Measurements from ENCODE around the gene TMIE. TPM values are rescaled to one million over a fixed set of nuclear protein-coding genes. Genes with fewer than 3 reads are reported as not detected.
A peak's percentile ranks its signal among the peaks of the same experiment; 100 is the strongest.

The TMIE gene
- total RNA-seq, 1 experiment from 2014 or later, result not detected

DNA sequence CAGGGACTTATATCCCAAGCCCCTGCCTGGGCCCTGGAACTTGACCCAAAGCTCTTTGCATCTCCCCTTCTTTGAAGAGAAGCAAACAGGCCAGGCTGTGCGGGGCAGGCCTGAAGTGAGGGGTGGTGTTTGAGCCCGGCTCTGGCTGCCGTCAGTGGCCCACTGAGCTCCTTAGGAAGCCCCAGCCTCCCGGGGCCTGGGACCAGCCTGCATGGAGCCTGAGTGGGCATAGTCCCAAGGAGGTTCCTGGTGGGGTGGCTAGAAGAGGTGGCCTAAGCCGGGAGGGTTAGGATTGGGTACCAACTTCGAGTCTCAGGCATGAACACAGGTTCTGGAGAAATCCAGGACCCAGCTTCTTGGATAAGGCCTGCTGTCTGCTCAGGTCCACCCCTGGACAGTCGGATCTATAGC is 6.4 kb downstream of the TMIE start:
- Histone ChIP-seq H3K9me3 (no peaks in the 10 kb centered on the region), H3K36me3 (ENCODE audit: control insufficient read depth, insufficient read depth, low read length) (no peaks in the 10 kb centered on the region), H3K4me1 (peaks cover 10% of the 10 kb centered on the region), H3K4me3 (ENCODE audit: low read depth, low read length) (no peak overlapping the region), H3K27me3 (replicated peaks; ENCODE audit: control insufficient read depth, insufficient read depth, low read length) (no peaks in the 10 kb centered on the region)
- BruUV-seq (replicated peaks), result no TSS peak
- no peaks in the 10 kb centered on the region for H3K27me3 Mint-ChIP-seq (ENCODE audit: insufficient read depth, unreplicated experiment)
- CTCF ChIA-PET, result interaction anchor here (1.8 to 4.4 kb wide), 2 partner anchors 26 to 188 kb away, joined by 4 to 19 read pairs; no protein-coding TSS in a partner anchor
- POLR2A ChIA-PET, result interaction anchor here (0.5 kb wide), 1 partner anchor 269 kb away, joined by 4 read pairs; no protein-coding TSS in a partner anchor
- H3K36me3 Mint-ChIP-seq (ENCODE audit: insufficient read depth, unreplicated experiment), result no peaks in the 10 kb centered on the region
- no peak overlapping the region for H3K4me3 Mint-ChIP-seq (ENCODE audit: unreplicated experiment)
- H3K4me1 Mint-ChIP-seq (ENCODE audit: low read depth, unreplicated experiment), result no peaks in the 10 kb centered on the region
- H3K27ac Mint-ChIP-seq (ENCODE audit: unreplicated experiment), result no peak overlapping the region
- no peaks in the 10 kb centered on the region for H3K9me3 Mint-ChIP-seq (ENCODE audit: unreplicated experiment)
- TF ChIP-seq, protein P1, sequence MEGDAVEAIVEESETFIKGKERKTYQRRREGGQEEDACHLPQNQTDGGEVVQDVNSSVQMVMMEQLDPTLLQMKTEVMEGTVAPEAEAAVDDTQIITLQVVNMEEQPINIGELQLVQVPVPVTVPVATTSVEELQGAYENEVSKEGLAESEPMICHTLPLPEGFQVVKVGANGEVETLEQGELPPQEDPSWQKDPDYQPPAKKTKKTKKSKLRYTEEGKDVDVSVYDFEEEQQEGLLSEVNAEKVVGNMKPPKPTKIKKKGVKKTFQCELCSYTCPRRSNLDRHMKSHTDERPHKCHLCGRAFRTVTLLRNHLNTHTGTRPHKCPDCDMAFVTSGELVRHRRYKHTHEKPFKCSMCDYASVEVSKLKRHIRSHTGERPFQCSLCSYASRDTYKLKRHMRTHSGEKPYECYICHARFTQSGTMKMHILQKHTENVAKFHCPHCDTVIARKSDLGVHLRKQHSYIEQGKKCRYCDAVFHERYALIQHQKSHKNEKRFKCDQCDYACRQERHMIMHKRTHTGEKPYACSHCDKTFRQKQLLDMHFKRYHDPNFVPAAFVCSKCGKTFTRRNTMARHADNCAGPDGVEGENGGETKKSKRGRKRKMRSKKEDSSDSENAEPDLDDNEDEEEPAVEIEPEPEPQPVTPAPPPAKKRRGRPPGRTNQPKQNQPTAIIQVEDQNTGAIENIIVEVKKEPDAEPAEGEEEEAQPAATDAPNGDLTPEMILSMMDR (IDR thresholded peaks at IDR 0.05; ENCODE audit: insufficient read depth in 1 of 2, low read depth in 1 of 2, low read length in 1 of 2, severe bottlenecking in 1 of 2, unreplicated experiment in 1 of 2), result no peak
- peak in 1 of 2 experiments; percentile 22 for DNase-seq
- intact Hi-C loops (cut with micrococcal nuclease; ENCODE audit: unreplicated experiment), result loop anchor here (5.0 kb wide), 1 partner anchor 220 kb away; no protein-coding TSS in a partner anchor

- H3K4me1 ChIP-seq, result peaks cover 10% of the 10 kb centered on the region
- intact Hi-C loops (cut with micrococcal nuclease; ENCODE audit: unreplicated experiment), result loop anchor here (5.0 kb wide), 1 partner anchor 221 kb away; no protein-coding TSS in a partner anchor
- H3K4me1 Mint-ChIP-seq (ENCODE audit: low read depth, unreplicated experiment), result no peaks in the 10 kb centered on the region
Measured at GRCh38 chr3:46708401-46709156, 7.4 kb downstream of the TMIE start.

GRCh38 chr3:46709157-46709654 is 8.0 kb downstream of the TMIE start:
- POLR2A ChIA-PET, result no interaction called here
- Mint-ChIP-seq H3K4me1 (ENCODE audit: low read depth, unreplicated experiment) (no peaks in the 10 kb centered on the region), H3K27me3 (ENCODE audit: insufficient read depth, unreplicated experiment) (no peaks in the 10 kb centered on the region), H3K36me3 (ENCODE audit: insufficient read depth, unreplicated experiment) (no peaks in the 10 kb centered on the region), H3K9me3 (ENCODE audit: unreplicated experiment) (no peaks in the 10 kb centered on the region), H3K27ac (ENCODE audit: unreplicated experiment) (no peak overlapping the region), H3K4me3 (ENCODE audit: unreplicated experiment) (no peak overlapping the region)
- H3K36me3 ChIP-seq (ENCODE audit: control insufficient read depth, insufficient read depth, low read length), result no peaks in the 10 kb centered on the region
- H3K27me3 ChIP-seq (replicated peaks; ENCODE audit: control insufficient read depth, insufficient read depth, low read length), result no peaks in the 10 kb centered on the region
- H3K4me3 ChIP-seq (ENCODE audit: low read depth, low read length), result no peak overlapping the region
- intact Hi-C loops (cut with micrococcal nuclease; ENCODE audit: unreplicated experiment), result loop anchor here (5.0 kb wide), 1 partner anchor 222 kb away; no protein-coding TSS in a partner anchor
- H3K9me3 ChIP-seq, result no peaks in the 10 kb centered on the region
- peaks cover 10% of the 10 kb centered on the region for H3K4me1 ChIP-seq
- TF ChIP-seq, protein P1 (IDR thresholded peaks at IDR 0.05; ENCODE audit: insufficient read depth in 1 of 2, low read depth in 1 of 2, low read length in 1 of 2, severe bottlenecking in 1 of 2, unreplicated experiment in 1 of 2), result no peak
- CTCF ChIA-PET, result interaction anchor here (4.4 kb wide), 1 partner anchor 186 kb away, joined by 19 read pairs; no protein-coding TSS in a partner anchor
- DNase-seq, result no peak
- no TSS peak for BruUV-seq (replicated peaks)

More at GRCh38 chr3:46708401-46709156, 7.4 kb downstream of the TMIE start:
- ChIA-PET CTCF (interaction anchor here (1.8 to 4.4 kb wide), 2 partner anchors 25 to 187 kb away, joined by 4 to 19 read pairs; no protein-coding TSS in a partner anchor), POLR2A (no interaction called here)
- H3K27me3 ChIP-seq (replicated peaks; ENCODE audit: control insufficient read depth, insufficient read depth, low read length), result no peaks in the 10 kb centered on the region
- no peaks in the 10 kb centered on the region for H3K36me3 Mint-ChIP-seq (ENCODE audit: insufficient read depth, unreplicated experiment)
- H3K4me3 ChIP-seq (ENCODE audit: low read depth, low read length), result no peak overlapping the region
- no peaks in the 10 kb centered on the region for H3K36me3 ChIP-seq (ENCODE audit: control insufficient read depth, insufficient read depth, low read length)
- H3K27ac Mint-ChIP-seq (ENCODE audit: unreplicated experiment), result no peak overlapping the region
- no peaks in the 10 kb centered on the region for H3K27me3 Mint-ChIP-seq (ENCODE audit: insufficient read depth, unreplicated experiment)
- no peaks in the 10 kb centered on the region for H3K9me3 ChIP-seq
- H3K4me3 Mint-ChIP-seq (ENCODE audit: unreplicated experiment), result no peak overlapping the region
- BruUV-seq (replicated peaks), result no TSS peak
- no peaks in the 10 kb centered on the region for H3K9me3 Mint-ChIP-seq (ENCODE audit: unreplicated experiment)
- peak in 1 of 2 experiments; percentile 23 for DNase-seq
- TF ChIP-seq, protein P1 (IDR thresholded peaks at IDR 0.05; ENCODE audit: insufficient read depth in 1 of 2, low read depth in 1 of 2, low read length in 1 of 2, severe bottlenecking in 1 of 2, unreplicated experiment in 1 of 2), result no peak

All from Caco-2 (cell line).